Epithelial cell of esophagus (primary cell): ENCODE results near the gene SMAD5.

Source experiments
- DNase-seq: peaks from one replicate; pipeline ENCODE4 v3.0.0; 2010; ENCODE audit warnings: low read depth
- H3K4me3 ChIP-seq: 2 replicates; pipeline ENCODE4 v1.5.1; 2011; ENCODE audit warnings: mild to moderate bottlenecking, low read length, control low read depth
- TF ChIP-seq, protein P1 (sequence below): IDR thresholded peaks from 2 replicates; pipeline ENCODE4 v1.5.1; 2011; ENCODE audit warnings: low read depth, mild to moderate bottlenecking, low read length, control low read depth, inconsistent platforms; ENCODE audit not compliant: insufficient read depth; ENCODE audit errors: missing control alignments

Gene SMAD5

DNA sequence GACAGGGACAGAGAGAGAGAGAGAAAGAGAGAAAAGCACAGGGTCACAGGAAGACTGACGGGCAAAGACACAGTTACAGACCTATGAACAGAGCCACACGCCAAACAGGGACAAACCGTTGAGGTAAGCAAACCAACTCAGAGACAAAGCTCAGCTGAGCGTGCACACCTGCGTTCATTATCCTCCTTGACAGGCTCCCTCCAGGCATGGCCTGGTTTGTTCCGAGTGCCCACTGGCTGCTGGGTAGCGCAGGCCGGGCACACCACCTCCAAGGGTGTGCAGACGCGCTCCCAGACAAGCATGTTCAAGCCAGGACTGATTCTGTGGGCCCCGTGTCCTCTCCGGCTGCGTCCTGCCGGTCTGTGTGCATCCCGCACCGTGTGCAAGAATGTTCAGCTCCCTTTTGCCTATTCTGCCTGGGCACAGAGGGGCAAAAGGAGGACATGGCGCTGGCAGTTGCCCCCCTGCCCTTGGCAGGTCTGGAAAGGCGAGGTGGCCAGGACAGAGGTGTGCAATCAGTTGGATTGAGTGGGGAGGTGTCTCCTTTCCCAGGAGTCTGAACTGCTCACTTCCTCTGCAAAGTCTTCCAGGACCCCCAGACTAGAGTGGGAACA is 60.8 kb downstream of the SMAD5 start:
- peak overlapping the region; percentile 44 for H3K4me3 ChIP-seq
- peak; percentile 24 for DNase-seq
- TF ChIP-seq, protein P1, sequence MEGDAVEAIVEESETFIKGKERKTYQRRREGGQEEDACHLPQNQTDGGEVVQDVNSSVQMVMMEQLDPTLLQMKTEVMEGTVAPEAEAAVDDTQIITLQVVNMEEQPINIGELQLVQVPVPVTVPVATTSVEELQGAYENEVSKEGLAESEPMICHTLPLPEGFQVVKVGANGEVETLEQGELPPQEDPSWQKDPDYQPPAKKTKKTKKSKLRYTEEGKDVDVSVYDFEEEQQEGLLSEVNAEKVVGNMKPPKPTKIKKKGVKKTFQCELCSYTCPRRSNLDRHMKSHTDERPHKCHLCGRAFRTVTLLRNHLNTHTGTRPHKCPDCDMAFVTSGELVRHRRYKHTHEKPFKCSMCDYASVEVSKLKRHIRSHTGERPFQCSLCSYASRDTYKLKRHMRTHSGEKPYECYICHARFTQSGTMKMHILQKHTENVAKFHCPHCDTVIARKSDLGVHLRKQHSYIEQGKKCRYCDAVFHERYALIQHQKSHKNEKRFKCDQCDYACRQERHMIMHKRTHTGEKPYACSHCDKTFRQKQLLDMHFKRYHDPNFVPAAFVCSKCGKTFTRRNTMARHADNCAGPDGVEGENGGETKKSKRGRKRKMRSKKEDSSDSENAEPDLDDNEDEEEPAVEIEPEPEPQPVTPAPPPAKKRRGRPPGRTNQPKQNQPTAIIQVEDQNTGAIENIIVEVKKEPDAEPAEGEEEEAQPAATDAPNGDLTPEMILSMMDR, result no peak

DNA sequence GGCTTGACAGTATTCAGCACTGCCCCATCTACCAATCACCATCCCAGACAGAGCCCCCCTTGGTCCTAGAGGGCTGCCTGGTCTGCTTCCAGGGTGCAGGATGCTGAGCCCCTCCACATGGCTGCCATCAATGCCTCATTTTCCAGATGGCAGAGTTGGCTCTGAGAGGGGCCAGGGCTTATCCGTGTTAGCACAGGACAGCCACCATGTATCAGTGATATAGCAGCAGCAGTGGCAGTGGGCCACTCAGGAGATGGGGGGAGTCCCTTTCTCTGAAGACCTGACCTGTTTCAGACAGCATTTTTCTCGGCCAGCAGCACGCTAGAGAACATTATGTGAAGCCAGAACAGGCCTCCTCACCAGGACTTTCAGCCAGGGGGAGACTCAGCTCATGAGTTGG is 61.9 kb downstream of the SMAD5 start:
- TF ChIP-seq, protein P1, result no peak
- DNase-seq, result no peak
- H3K4me3 ChIP-seq, result no peak overlapping the region

DNA sequence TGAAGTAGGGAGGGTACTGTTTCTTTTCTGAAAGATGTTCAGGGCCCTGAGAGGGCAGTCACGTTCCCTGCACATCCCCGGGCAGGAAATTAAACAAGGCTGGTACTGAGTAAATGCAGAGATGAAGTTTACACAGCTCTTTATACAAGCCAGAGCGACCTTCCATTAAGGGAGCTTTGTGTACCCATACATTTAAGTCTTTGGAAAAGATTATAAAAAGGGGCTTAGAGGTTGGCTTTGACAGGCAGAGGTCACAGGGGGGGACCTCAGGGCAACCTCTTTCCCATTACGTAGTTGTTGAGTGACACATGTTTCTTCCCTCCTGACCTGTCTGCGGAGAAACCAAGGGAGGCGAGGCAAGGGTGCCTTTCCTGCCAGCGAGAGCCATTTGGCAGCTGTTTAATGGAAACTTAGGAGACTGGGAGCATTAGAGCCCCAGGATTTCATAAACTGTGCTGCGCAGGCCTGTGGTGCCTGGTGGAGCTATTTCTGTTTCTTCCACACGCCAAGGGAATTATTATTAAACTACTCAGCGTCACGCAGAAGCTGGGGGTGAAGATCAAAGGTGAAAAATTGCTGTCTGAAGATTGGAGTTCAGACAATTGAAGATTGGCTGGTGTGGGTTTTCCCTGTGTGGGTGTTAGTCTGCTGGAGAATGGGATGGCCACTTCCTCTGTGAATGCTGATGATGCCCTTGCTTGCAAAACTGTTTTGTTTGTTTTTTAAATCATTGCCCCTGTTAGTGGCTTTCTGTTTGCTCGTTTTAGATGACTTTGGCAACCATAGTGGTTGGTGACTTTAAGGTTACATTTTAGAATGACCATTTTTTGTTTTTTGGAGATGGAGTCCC is 63.6 kb downstream of the SMAD5 start:
- TF ChIP-seq, protein P1, result no peak
- no peak overlapping the region for H3K4me3 ChIP-seq
- no peak for DNase-seq

DNA sequence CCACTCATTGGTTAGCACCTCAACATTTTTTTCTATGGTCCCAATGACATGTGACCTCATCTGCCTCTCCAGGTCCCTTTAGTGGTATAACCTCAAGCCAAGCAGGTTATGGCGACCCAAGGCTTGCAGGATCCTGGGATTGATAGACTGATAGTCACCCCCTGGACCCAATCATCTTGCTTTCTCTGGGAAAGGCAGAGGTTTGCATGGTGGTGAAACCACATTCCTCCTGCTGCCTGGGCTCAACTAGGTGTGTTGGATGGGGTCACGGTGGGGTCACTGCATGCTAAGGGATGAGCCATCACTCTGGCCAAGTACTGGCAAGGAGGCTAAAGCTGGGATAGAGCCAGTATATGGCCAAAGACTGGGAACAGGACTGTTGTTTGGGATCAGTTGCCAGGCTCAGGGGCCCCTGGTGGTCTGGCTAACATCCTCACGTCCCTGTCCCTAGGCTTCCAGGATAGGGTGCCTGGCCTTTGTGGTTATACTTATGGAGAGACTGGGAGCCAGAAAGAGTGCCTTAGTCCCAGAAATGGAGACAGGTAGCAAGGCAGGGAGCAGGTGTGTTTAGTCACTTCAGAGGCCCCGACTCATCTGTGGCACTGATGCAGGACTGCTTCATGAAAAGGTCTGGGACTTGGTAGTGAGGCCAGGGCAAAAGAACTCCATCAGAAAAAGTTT is 65.0 kb downstream of the SMAD5 start:
- TF ChIP-seq, protein P1, result no peak
- H3K4me3 ChIP-seq, result no peak overlapping the region
- DNase-seq, result no peak

DNA sequence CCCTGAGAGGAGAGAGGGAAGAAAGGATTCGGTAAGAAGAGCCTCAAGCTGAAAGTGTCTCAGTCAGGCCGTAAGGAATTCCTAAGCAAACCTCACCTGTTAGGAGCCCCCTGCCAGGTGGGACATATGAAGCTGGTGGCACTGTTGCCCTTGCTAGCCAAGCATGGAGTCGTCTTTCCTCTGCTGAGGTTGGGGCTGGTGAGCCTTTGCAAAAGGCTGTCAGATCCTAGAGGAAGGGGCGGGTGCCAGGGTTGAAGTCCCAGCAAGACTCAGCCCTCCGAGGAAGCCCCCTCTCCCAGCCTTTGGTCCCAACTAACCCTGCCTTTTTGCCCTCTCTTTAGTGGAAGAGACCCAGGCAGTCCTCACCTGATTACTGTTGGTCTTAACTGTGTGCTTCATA is 65.8 kb downstream of the SMAD5 start:
- no peak overlapping the region for H3K4me3 ChIP-seq
- no peak for DNase-seq
- TF ChIP-seq, protein P1, result no peak

DNA sequence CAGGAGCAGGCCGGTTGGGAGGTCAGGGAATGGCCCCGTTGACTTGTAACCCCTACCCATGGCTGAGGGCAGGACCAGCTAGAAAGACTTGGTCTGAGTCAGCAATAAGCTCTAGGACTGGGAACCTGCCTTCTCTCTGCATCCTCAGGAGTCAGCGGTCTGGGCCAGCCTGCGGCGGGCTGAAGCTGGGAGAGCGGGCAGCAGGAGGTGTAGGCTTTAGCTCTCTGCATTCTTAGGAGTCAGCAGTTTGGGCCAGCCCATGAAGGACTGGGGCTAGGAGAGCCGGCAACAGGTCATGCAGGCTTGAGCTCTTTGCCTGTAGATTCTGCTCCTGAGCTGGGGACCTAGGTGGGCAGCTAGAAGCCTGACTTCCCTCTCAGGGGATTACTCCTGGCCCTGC is 66.8 kb downstream of the SMAD5 start:
- DNase-seq, result no peak
- H3K4me3 ChIP-seq, result no peak overlapping the region
- TF ChIP-seq, protein P1, result no peak
